ENCODE data around the gene CITED4. TPM values are rescaled to one million over a fixed set of nuclear protein-coding genes. Genes with fewer than 3 reads are reported as not detected.

CITED4 gene
- total RNA-seq, result 12.4 to 30.5 TPM (median 30.1 TPM) in 3 replicates
- long read RNA-seq, transcript CITED4-201 (1 exons, 1,316 nt), result major isoform, 86 of 86 reads
- long read RNA-seq, partial matches to known transcripts, result 0 of 86 reads
- long read RNA-seq, other reads (novel, unspliced or antisense), result 0 of 86 reads

GRCh38 chr1:40862008-40862863 lies at the start of gene CITED4:
TSS of gene CITED4 (minus strand) at chr1:40862363. CDS start at chr1:40862127, 236 bp downstream.
- peak within 1 kb of the TSS; percentile 45 for H3K27ac Mint-ChIP-seq (ENCODE audit: unreplicated experiment)
- H3K36me3 Mint-ChIP-seq (ENCODE audit: low read depth), result no peaks in the 10 kb centered on the region
- H3K27me3 Mint-ChIP-seq (ENCODE audit: low read depth), result no peaks in the 10 kb centered on the region
- TF ChIP-seq CTCF (IDR thresholded peaks at IDR 0.05), result peak; percentile 72
- DNase-seq (ENCODE audit: low spot score), result peak; percentile 96
- peak within 1 kb of the TSS; percentile 80 for H3K4me3 Mint-ChIP-seq (ENCODE audit: unreplicated experiment)
- H3K9me3 Mint-ChIP-seq (ENCODE audit: low read depth), result no peaks in the 10 kb centered on the region
- H3K4me1 Mint-ChIP-seq (ENCODE audit: low read depth), result peaks cover 34% of the 10 kb centered on the region

GRCh38 chr1:40911105-40911504 lies 48.9 kb upstream of the CITED4 start:
- TF ChIP-seq CTCF (IDR thresholded peaks at IDR 0.05), result no peak
- no peak for DNase-seq (ENCODE audit: low spot score)
- Mint-ChIP-seq H3K27me3 (ENCODE audit: low read depth) (no peaks in the 10 kb centered on the region), H3K27ac (ENCODE audit: unreplicated experiment) (no peak overlapping the region), H3K36me3 (ENCODE audit: low read depth) (no peaks in the 10 kb centered on the region), H3K4me3 (ENCODE audit: unreplicated experiment) (no peak overlapping the region), H3K9me3 (ENCODE audit: low read depth) (no peaks in the 10 kb centered on the region), H3K4me1 (ENCODE audit: low read depth) (no peaks in the 10 kb centered on the region)

- H3K4me1 Mint-ChIP-seq (ENCODE audit: low read depth), result no peaks in the 10 kb centered on the region
- no peaks in the 10 kb centered on the region for H3K27me3 Mint-ChIP-seq (ENCODE audit: low read depth)
- no peak overlapping the region for H3K27ac Mint-ChIP-seq (ENCODE audit: unreplicated experiment)
- peak; percentile 13 for DNase-seq (ENCODE audit: low spot score)
- no peaks in the 10 kb centered on the region for H3K9me3 Mint-ChIP-seq (ENCODE audit: low read depth)
- H3K4me3 Mint-ChIP-seq (ENCODE audit: unreplicated experiment), result no peak overlapping the region
- no peak for TF ChIP-seq CTCF (IDR thresholded peaks at IDR 0.05)
- H3K36me3 Mint-ChIP-seq (ENCODE audit: low read depth), result no peaks in the 10 kb centered on the region
These were observed 47.1 kb upstream of the CITED4 start for GRCh38 chr1:40909281-40909680.

GRCh38 chr1:40908350-40908749 lies 46.2 kb upstream of the CITED4 start:
- peak; percentile 13 for DNase-seq (ENCODE audit: low spot score)
- no peaks in the 10 kb centered on the region for H3K27me3 Mint-ChIP-seq (ENCODE audit: low read depth)
- H3K4me1 Mint-ChIP-seq (ENCODE audit: low read depth), result peaks cover 2% of the 10 kb centered on the region
- H3K36me3 Mint-ChIP-seq (ENCODE audit: low read depth), result no peaks in the 10 kb centered on the region
- H3K4me3 Mint-ChIP-seq (ENCODE audit: unreplicated experiment), result no peak overlapping the region
- no peak for TF ChIP-seq CTCF (IDR thresholded peaks at IDR 0.05)
- no peak overlapping the region for H3K27ac Mint-ChIP-seq (ENCODE audit: unreplicated experiment)
- H3K9me3 Mint-ChIP-seq (ENCODE audit: low read depth), result no peaks in the 10 kb centered on the region

GRCh38 chr1:40907899-40908298 lies 45.7 kb upstream of the CITED4 start:
- Mint-ChIP-seq H3K27me3 (ENCODE audit: low read depth) (no peaks in the 10 kb centered on the region), H3K4me3 (ENCODE audit: unreplicated experiment) (no peak overlapping the region)
- peak; percentile 24 for DNase-seq (ENCODE audit: low spot score)

More at GRCh38 chr1:40907899-40908298, 45.7 kb upstream of the CITED4 start:
- TF ChIP-seq CTCF (IDR thresholded peaks at IDR 0.05), result no peak
- Mint-ChIP-seq H3K9me3 (ENCODE audit: low read depth) (no peaks in the 10 kb centered on the region), H3K36me3 (ENCODE audit: low read depth) (no peaks in the 10 kb centered on the region), H3K27ac (ENCODE audit: unreplicated experiment) (no peak overlapping the region), H3K4me1 (ENCODE audit: low read depth) (peaks cover 7% of the 10 kb centered on the region)

Measured in chondrocyte (in vitro differentiated cells).